NB4 (cell line): ENCODE results near the gene COL9A3.

Experiments used
- CTCF ChIP-seq: IDR thresholded peaks from one replicate; pipeline ENCODE4 v1.5.1; 2012; ENCODE audit warnings: low read depth, low read length
- POLR2A ChIP-seq: IDR thresholded peaks from 2 replicates; pipeline ENCODE4 v1.6.1; 2011; ENCODE audit warnings: mild to moderate bottlenecking; ENCODE audit not compliant: insufficient read length; ENCODE audit errors: extremely low read depth

- no peak for TF ChIP-seq CTCF
- no peak for TF ChIP-seq POLR2A
Measured at GRCh38 chr20:62797671-62798532, 18.9 kb upstream of the COL9A3 start.
